ENCODE data around the gene ATG101. TPM values are rescaled to one million over a fixed set of nuclear protein-coding genes. Genes with fewer than 3 reads are reported as not detected.

ATG101 gene
- total and polyA plus RNA-seq, 2 of the 8 experiments (the other 6 are each of a cell fraction or from before 2014, with no cell fraction given), result 49.8 to 55.9 TPM

- TF ChIP-seq KDM1A (IDR thresholded peaks at IDR 0.05; ENCODE audit: borderline replicate concordance, low read length) (no peak), TBP (IDR thresholded peaks at IDR 0.05; ENCODE audit: low read depth, low read length) (peak; percentile 61; the same call in 1 of the 2 replicates), ASH2L (IDR thresholded peaks at IDR 0.05; ENCODE audit: low read length) (peak; percentile 43), FOSL1 (IDR thresholded peaks at IDR 0.05; ENCODE audit: insufficient read depth, low read depth, low read length) (no peak), POU5F1 (IDR thresholded peaks at IDR 0.05; ENCODE audit: low read depth, low read length) (no peak), POLR2AphosphoS5 (IDR thresholded peaks at IDR 0.05; ENCODE audit: low read depth, low read length) (no peak), SIX5 (IDR thresholded peaks at IDR 0.05; ENCODE audit: low read depth, low read length) (no peak), KDM4A (IDR thresholded peaks at IDR 0.05; ENCODE audit: low read depth, low read length, severe bottlenecking) (peak; percentile 49), MAX (IDR thresholded peaks at IDR 0.05) (peak; percentile 33; the same call in 1 of the 2 replicates), EZH2 (IDR thresholded peaks at IDR 0.05; ENCODE audit: low read depth, low read length, severe bottlenecking) (no peak), BCL11A (IDR thresholded peaks at IDR 0.05; ENCODE audit: low read depth in 2 of 2, low read length in 2 of 2) (no peak), JUND (IDR thresholded peaks at IDR 0.05; ENCODE audit: low read length) (no peak), ZNF274 (IDR thresholded peaks at IDR 0.05; ENCODE audit: borderline replicate concordance, extremely low read depth, low read length) (no peak), HDAC6 (IDR thresholded peaks at IDR 0.05; ENCODE audit: low read depth, low read length) (no peak)
Observed at GRCh38 chr12:52079576-52080402, 10.0 kb downstream of the ATG101 start, which contains the start of gene SMIM41 (continued).

Measured in H1 (cell line).